ENCODE results near the gene FBXL16.

GRCh38 chr16:734981-735881 is 29.6 kb upstream of the FBXL16 start:
- TF ChIP-seq CTCF (conservative IDR thresholded peaks at IDR 0.05; ENCODE audit: low read depth in 2 of 2): no peak
- TF ChIP-seq EZH2phosphoT487 (IDR thresholded peaks at IDR 0.05; ENCODE audit: unreplicated experiment): no peak
- TF ChIP-seq STAT1 (IDR thresholded peaks at IDR 0.05; ENCODE audit: unreplicated experiment): no peak
- TF ChIP-seq POLR2AphosphoS5 (IDR thresholded peaks at IDR 0.05; ENCODE audit: low read depth): no peak
- TF ChIP-seq EZH2 (IDR thresholded peaks at IDR 0.05; ENCODE audit: low read depth, unreplicated experiment): no peak
- TF ChIP-seq JUNB (IDR thresholded peaks at IDR 0.05; ENCODE audit: unreplicated experiment): no peak
- no peak for TF ChIP-seq REST (IDR thresholded peaks at IDR 0.05; ENCODE audit: unreplicated experiment)
- no peak for TF ChIP-seq ZNF462 (CRISPR knock-in tag; IDR thresholded peaks at IDR 0.05)
- no peak for TF ChIP-seq CREB1 (CRISPR knock-in tag; IDR thresholded peaks at IDR 0.05; ENCODE audit: low read depth)
- no peak for TF ChIP-seq ETS1 (IDR thresholded peaks at IDR 0.05)
- no peak for TF ChIP-seq NANOG (IDR thresholded peaks at IDR 0.05; ENCODE audit: borderline replicate concordance)

Measured in GM23338 (cell line).